DOHH2 (cell line): ENCODE data around the gene SLC39A2.

Experiments used
- CTCF ChIP-seq: fragments of 200-600 bp; sonication (generic); IDR thresholded peaks from one replicate; pipeline ENCODE4 v1.5.1; 2014; ENCODE audit warnings: antibody characterized with exemption, mild to moderate bottlenecking, low read depth, low read length; ENCODE audit not compliant: poor library complexity, severe bottlenecking
- EZH2phosphoT487 ChIP-seq: fragments of 200-600 bp; sonication (generic); IDR thresholded peaks from 2 replicates; pipeline ENCODE4 v1.6.1; 2017; ENCODE audit warnings: borderline replicate concordance, mild to moderate bottlenecking, antibody characterized with exemption, low read length, moderate library complexity, mixed read lengths

GRCh38 chr14:21039585-21040369 is 40.7 kb downstream of the SLC39A2 start:
- peak; percentile 54 for TF ChIP-seq CTCF
- no peak for TF ChIP-seq EZH2phosphoT487
